GM23338 (cell line): ENCODE data around the gene EYA4.

Experiments used
- CREB1 ChIP-seq: fragments of 250-450 bp; sonication (Bioruptor Pico); IDR thresholded peaks from 2 replicates; pipeline ENCODE4 v1.5.0; 2020; ENCODE audit warnings: low read depth, mild to moderate bottlenecking, moderate library complexity
- CTCF ChIP-seq, 2 experiments: fragments of 200-600 bp in 1 of 2; sonication (generic) in 1 of 2; conservative IDR thresholded peaks; 2 replicates each; pipeline versions ENCODE4 v1.5.1 to v1.6.1; 2016 to 2017; ENCODE audit warnings: antibody characterized with exemption in 2 of 2, low read depth in 2 of 2, mild to moderate bottlenecking in 2 of 2, moderate library complexity in 1 of 2
- ETS1 ChIP-seq: IDR thresholded peaks from 2 replicates; pipeline ENCODE4 v1.6.1; 2016; ENCODE audit warnings: antibody characterized with exemption
- EZH2phosphoT487 ChIP-seq: fragments of 200-600 bp; sonication (generic); IDR thresholded peaks from one replicate; pipeline ENCODE4 v1.8.1; 2018; ENCODE audit warnings: antibody characterized with exemption; ENCODE audit not compliant: unreplicated experiment
- ZNF331 ChIP-seq: fragments of 250-450 bp; sonication (Bioruptor Pico); IDR thresholded peaks from 2 replicates; pipeline ENCODE4 v1.5.0; 2020; ENCODE audit warnings: low read depth, mild to moderate bottlenecking, moderate library complexity
- TF ChIP-seq, protein P1 (sequence below): IDR thresholded peaks from one replicate; pipeline ENCODE4 v1.6.1; 2018; ENCODE audit warnings: antibody characterized with exemption; ENCODE audit not compliant: unreplicated experiment

DNA sequence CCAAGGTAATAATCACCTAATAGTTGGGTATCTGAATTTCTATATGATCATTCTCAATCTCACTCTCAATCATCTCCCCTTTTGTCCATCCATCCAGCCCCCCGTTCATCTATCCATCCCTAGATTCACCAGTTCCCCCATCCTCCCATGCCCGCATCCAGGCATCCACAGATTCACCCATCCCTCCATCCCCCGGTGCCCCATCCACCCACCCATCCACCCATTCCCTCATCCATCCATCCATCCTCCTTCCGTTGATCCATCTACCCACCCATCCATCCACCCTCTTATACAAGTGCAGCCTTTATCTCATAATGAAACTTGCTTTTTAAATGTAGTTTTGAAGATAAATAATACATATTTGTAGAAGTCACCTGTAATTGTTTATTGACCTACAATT, 76.5 kb downstream of the EYA4 start:
- TF ChIP-seq CTCF (conservative IDR thresholded peaks at IDR 0.05; ENCODE audit: low read depth in 2 of 2) (no peak), EZH2phosphoT487 (no peak), ZNF331 (CRISPR knock-in tag) (no peak), CREB1 (CRISPR knock-in tag) (no peak), ETS1 (no peak)
- TF ChIP-seq, protein P1, sequence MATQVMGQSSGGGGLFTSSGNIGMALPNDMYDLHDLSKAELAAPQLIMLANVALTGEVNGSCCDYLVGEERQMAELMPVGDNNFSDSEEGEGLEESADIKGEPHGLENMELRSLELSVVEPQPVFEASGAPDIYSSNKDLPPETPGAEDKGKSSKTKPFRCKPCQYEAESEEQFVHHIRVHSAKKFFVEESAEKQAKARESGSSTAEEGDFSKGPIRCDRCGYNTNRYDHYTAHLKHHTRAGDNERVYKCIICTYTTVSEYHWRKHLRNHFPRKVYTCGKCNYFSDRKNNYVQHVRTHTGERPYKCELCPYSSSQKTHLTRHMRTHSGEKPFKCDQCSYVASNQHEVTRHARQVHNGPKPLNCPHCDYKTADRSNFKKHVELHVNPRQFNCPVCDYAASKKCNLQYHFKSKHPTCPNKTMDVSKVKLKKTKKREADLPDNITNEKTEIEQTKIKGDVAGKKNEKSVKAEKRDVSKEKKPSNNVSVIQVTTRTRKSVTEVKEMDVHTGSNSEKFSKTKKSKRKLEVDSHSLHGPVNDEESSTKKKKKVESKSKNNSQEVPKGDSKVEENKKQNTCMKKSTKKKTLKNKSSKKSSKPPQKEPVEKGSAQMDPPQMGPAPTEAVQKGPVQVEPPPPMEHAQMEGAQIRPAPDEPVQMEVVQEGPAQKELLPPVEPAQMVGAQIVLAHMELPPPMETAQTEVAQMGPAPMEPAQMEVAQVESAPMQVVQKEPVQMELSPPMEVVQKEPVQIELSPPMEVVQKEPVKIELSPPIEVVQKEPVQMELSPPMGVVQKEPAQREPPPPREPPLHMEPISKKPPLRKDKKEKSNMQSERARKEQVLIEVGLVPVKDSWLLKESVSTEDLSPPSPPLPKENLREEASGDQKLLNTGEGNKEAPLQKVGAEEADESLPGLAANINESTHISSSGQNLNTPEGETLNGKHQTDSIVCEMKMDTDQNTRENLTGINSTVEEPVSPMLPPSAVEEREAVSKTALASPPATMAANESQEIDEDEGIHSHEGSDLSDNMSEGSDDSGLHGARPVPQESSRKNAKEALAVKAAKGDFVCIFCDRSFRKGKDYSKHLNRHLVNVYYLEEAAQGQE, result no peak
